KMS-11 (cell line): ENCODE data around the gene PRR3.

Source experiments
- H2AFZ ChIP-seq: fragments of 200-600 bp; sonication (generic); 2 replicates; pipeline ENCODE4 v1.6.1; 2016; ENCODE audit warnings: antibody characterized with exemption, mixed run types, low read depth
- H3K27ac ChIP-seq: fragments of 200-600 bp; sonication (generic); 2 replicates; pipeline ENCODE4 v1.6.1; 2016; ENCODE audit warnings: mild to moderate bottlenecking, mixed run types
- H3K27me3 ChIP-seq: fragments of 200-600 bp; sonication (generic); 2 replicates; pipeline ENCODE4 v1.6.1; 2017; ENCODE audit warnings: mild to moderate bottlenecking, low read depth, mixed run types, moderate library complexity; ENCODE audit not compliant: insufficient read depth
- H3K36me3 ChIP-seq: fragments of 200-600 bp; sonication (generic); 2 replicates; pipeline ENCODE4 v1.6.1; 2017; ENCODE audit warnings: mild to moderate bottlenecking, mixed run types; ENCODE audit not compliant: insufficient read depth
- H3K4me1 ChIP-seq: fragments of 200-600 bp; sonication (generic); 2 replicates; pipeline ENCODE4 v1.6.1; 2016; ENCODE audit warnings: mild to moderate bottlenecking, low read depth, mixed run types; ENCODE audit not compliant: poor library complexity, severe bottlenecking
- H3K4me2 ChIP-seq: fragments of 200-600 bp; sonication (generic); 2 replicates; pipeline ENCODE4 v1.7.0; 2016; ENCODE audit warnings: mild to moderate bottlenecking, mixed run types
- H3K4me3 ChIP-seq: fragments of 200-600 bp; sonication (generic); IDR thresholded peaks from 2 replicates; pipeline ENCODE4 v1.6.1; 2017; ENCODE audit warnings: low read depth, low read length, mixed read lengths; ENCODE audit not compliant: insufficient read depth
- H3K79me2 ChIP-seq: fragments of 200-600 bp; sonication (generic); 2 replicates; pipeline ENCODE4 v1.6.1; 2016; ENCODE audit warnings: low read depth, mixed run types; ENCODE audit not compliant: insufficient read depth
- H3K9ac ChIP-seq: fragments of 200-600 bp; sonication (generic); 2 replicates; pipeline ENCODE4 v1.6.1; 2016; ENCODE audit warnings: mild to moderate bottlenecking, mixed run types
- H4K20me1 ChIP-seq: fragments of 200-600 bp; sonication (generic); 2 replicates; pipeline ENCODE4 v1.6.1; 2016; ENCODE audit warnings: mild to moderate bottlenecking, mixed run types; ENCODE audit not compliant: insufficient read depth
- CTCF ChIP-seq: fragments of 200-600 bp; sonication (generic); conservative IDR thresholded peaks from 2 replicates; pipeline ENCODE4 v1.6.1; 2017; ENCODE audit warnings: low read depth, mild to moderate bottlenecking, antibody characterized with exemption, low read length, moderate library complexity, mixed read lengths

Gene PRR3

GRCh38 chr6:30541515-30542403, 15.3 kb upstream of the PRR3 start:
- H3K27ac ChIP-seq: no peak overlapping the region
- H3K4me3 ChIP-seq: no peak overlapping the region
- no peaks in the 10 kb centered on the region for H3K79me2 ChIP-seq
- H3K9ac ChIP-seq: no peak overlapping the region
- peak overlapping the region; percentile 51; the same call in 1 of the 2 replicates for H2AFZ ChIP-seq
- peaks cover 8% of the 10 kb centered on the region for H3K4me1 ChIP-seq
- peak overlapping the region; percentile 51; the same call in 1 of the 2 replicates for H3K4me2 ChIP-seq
- H3K36me3 ChIP-seq: no peaks in the 10 kb centered on the region
- no peaks in the 10 kb centered on the region; the same call in none of the 2 replicates for H3K27me3 ChIP-seq
- TF ChIP-seq CTCF: peak; percentile 96
- no peaks in the 10 kb centered on the region for H4K20me1 ChIP-seq

GRCh38 chr6:30542404-30542725, 14.7 kb upstream of the PRR3 start:
- H2AFZ ChIP-seq: no peak overlapping the region
- H4K20me1 ChIP-seq: no peaks in the 10 kb centered on the region
- H3K9ac ChIP-seq: no peak overlapping the region
- H3K27ac ChIP-seq: no peak overlapping the region
- H3K4me2 ChIP-seq: no peak overlapping the region
- no peaks in the 10 kb centered on the region for H3K79me2 ChIP-seq
- H3K27me3 ChIP-seq: no peaks in the 10 kb centered on the region; the same call in none of the 2 replicates
- H3K4me3 ChIP-seq: no peak overlapping the region
- no peaks in the 10 kb centered on the region for H3K36me3 ChIP-seq
- H3K4me1 ChIP-seq: peaks cover 8% of the 10 kb centered on the region
- no peak for TF ChIP-seq CTCF

GRCh38 chr6:30542915-30543314, 14.2 kb upstream of the PRR3 start:
- H3K36me3 ChIP-seq: no peaks in the 10 kb centered on the region
- no peak overlapping the region for H3K27ac ChIP-seq

GRCh38 chr6:30543821-30544220, 13.3 kb upstream of the PRR3 start:
- Histone ChIP-seq H2AFZ (no peak overlapping the region), H3K4me1 (peaks cover 8% of the 10 kb centered on the region), H3K36me3 (no peaks in the 10 kb centered on the region), H3K27ac (no peak overlapping the region), H3K4me3 (no peak overlapping the region), H3K4me2 (no peak overlapping the region), H3K27me3 (no peaks in the 10 kb centered on the region; the same call in none of the 2 replicates), H4K20me1 (no peaks in the 10 kb centered on the region), H3K79me2 (no peaks in the 10 kb centered on the region), H3K9ac (no peak overlapping the region)
- no peak for TF ChIP-seq CTCF

More at GRCh38 chr6:30542915-30543314, 14.2 kb upstream of the PRR3 start:
- TF ChIP-seq CTCF: no peak
- no peak overlapping the region for H2AFZ ChIP-seq
- no peak overlapping the region for H3K9ac ChIP-seq
- H3K4me2 ChIP-seq: no peak overlapping the region
- no peak overlapping the region for H3K4me3 ChIP-seq
- H4K20me1 ChIP-seq: no peaks in the 10 kb centered on the region
- peaks cover 8% of the 10 kb centered on the region for H3K4me1 ChIP-seq
- no peaks in the 10 kb centered on the region for H3K79me2 ChIP-seq
- no peaks in the 10 kb centered on the region; the same call in none of the 2 replicates for H3K27me3 ChIP-seq
